HG03097 (cell line): ENCODE measurements around the gene CYTIP.

Experiments
- ATAC-seq: cut with Tn5 transposase; IDR thresholded peaks from one replicate; pipeline ENCODE4 v1.9.1; 2021; ENCODE audit not compliant: unreplicated experiment, low FRiP score

The CYTIP gene

DNA sequence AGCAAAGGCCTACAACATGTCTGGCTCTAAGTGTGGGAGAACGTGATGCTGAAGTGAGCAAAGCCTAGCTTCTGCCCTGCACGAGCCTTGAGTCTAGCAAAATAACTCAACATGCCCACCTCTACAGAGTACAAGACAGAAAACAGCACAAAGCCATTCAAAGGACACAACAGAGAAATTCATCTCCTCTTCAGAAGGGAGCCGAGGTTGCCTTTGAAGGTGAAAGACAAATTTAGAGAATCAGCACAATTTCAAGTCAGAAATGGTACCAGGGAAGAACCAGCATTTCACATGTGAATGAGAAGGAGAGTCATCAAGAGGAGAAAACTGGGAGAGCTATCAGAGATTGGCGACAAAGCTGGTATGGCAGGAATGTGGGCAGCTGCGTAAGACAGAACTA lies 21.7 kb upstream of the CYTIP start:
- no peak for ATAC-seq

DNA sequence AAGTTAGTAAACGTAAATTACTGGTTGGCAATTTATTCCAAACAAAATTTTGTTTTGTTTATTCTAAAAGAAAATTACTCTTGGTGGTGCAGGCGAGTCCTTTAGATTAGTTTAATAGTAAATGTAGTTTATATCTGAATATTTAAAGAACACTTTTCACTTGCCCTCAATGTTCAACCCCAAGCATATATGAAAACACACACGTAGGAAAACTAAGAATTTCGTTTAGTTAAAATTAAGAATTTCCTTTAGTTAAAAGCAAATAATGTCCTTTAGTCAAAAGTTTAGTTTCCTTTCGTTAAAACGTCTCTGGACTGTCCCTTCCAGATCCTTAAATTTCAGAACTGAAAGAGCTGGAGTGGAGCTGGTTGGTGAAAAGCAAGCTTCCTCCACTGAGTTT lies 19.1 kb upstream of the CYTIP start:
- ATAC-seq = no peak

DNA sequence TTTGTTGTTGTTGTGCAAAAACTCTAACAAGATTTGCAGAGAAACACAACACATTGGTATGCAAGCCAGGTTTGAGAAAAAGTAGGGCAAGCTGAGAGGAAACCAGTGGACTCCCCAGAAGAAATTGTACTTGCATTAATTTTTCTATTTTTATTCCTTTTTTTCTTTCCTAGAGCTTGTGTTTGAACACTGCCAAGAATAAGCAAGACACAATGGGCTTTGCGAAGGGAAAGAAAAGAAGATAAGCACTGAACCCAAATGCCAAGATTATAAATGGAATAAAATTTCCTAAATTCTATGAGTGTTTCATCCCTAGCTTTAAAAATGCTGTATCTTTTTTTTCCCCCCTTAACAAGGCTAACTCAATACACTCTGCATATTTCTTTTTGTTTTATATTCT lies 17.0 kb upstream of the CYTIP start:
- no peak for ATAC-seq

GRCh38 chr2:157460384-157460837 lies 16.5 kb upstream of the CYTIP start:
- no peak for ATAC-seq

GRCh38 chr2:157459486-157459885 lies 15.6 kb upstream of the CYTIP start:
- no peak for ATAC-seq

- no peak for ATAC-seq
These were observed 3.9 kb upstream of the CYTIP start for GRCh38 chr2:157447741-157448140.

- no peak for ATAC-seq
These were observed 3.1 kb upstream of the CYTIP start for GRCh38 chr2:157447031-157447430.

DNA sequence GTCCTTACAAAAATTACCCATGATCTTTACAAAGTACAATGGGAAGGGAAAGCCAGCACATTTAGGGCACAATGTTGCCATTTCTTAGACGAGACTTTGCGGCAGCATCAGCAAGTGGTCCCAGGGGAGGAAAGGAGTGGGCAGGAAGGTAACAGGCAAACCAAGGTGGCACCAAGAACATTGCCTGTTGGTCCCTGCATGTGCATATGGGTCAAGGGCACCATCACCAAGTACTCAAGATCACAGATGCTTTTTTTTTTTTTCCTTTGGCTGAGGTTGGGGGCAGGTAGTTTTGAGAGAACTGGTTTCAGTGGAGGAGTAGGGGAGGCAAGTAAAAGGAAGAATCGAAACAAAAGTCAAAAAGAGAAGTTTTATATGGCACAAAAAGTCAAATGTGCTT lies 752 bp upstream of the CYTIP start:
- ATAC-seq = peak; percentile 20

GRCh38 chr2:157443090-157443489 lies 799 bp downstream of the CYTIP start:
- no peak for ATAC-seq

GRCh38 chr2:157442636-157443035 lies 1.3 kb downstream of the CYTIP start:
- ATAC-seq = no peak

DNA sequence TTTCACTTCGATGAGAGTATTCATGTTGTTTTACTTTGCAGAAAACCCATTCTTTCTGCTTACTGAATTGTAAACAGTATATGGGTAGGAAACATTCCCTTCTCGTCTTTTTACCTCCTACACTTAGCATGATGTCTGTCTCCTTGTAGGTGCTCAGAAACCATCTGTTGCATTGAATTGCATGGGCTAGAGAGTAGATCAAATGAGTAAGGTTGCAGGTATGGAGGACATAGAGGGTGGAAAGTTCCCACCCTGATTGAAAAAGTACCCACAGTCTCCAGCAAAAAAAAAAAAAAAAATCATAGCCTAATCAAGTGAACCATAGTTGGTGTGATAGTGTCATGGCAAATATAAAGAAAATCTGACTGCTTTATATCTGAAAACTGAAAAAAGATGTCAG lies 1.7 kb downstream of the CYTIP start:
- ATAC-seq = no peak

- ATAC-seq = peak; percentile 25
These were observed 2.8 kb downstream of the CYTIP start for GRCh38 chr2:157441072-157441454.

- no peak for ATAC-seq
These were observed 3.4 kb downstream of the CYTIP start for GRCh38 chr2:157440404-157441071.

GRCh38 chr2:157439824-157440186 lies 4.1 kb downstream of the CYTIP start:
- peak; percentile 46 for ATAC-seq

- peak; percentile 13 for ATAC-seq
These were observed 4.7 kb downstream of the CYTIP start for GRCh38 chr2:157438863-157439823.

GRCh38 chr2:157433394-157433793 lies 10.5 kb downstream of the CYTIP start:
- no peak for ATAC-seq

DNA sequence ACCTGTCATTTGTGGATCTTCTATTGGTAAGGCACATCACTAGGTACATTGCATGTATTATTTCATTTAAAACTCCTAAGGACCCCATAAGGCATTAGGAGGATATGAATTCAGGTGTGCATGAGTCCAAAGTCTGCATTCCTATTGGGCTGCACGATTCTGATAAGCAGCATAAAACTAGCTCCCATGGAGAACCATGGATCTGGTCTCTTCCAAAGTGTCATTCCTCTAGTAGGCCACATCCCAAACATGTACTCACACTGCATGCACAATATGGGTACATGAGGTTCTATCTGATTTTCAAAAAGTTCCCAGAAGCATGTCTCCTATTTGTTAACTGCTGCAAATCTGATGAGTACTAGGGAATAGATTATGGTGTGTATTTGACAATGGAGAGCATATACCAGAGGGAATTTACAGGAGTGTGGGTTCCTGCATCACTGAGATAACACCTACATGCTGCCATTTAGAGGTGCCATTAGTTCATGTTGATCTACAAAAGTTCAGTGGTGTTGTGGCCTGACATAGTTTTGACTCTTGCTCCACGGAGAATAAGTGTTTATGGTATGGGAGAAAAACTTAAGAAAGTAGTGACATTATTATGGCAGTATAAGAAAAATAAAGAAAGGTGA lies 11.3 kb downstream of the CYTIP start:
- ATAC-seq = no peak

- no peak for ATAC-seq
These were observed 12.7 kb downstream of the CYTIP start for GRCh38 chr2:157431176-157431575.

GRCh38 chr2:157428500-157429175 lies 15.3 kb downstream of the CYTIP start:
- ATAC-seq = no peak

- ATAC-seq = no peak
These were observed 16.0 kb downstream of the CYTIP start for GRCh38 chr2:157427922-157428303.
